MM.1S (cell line): ENCODE results near the gene RPL10.
A peak's percentile ranks its signal among the peaks of the same experiment; 100 is the strongest.

Source experiments
- DNase-seq: peaks from one replicate; pipeline ENCODE4 v3.0.0-alpha.2; 2015
- H2AFZ ChIP-seq: fragments of 300-600 bp; sonication (generic); 2 replicates; pipeline ENCODE4 v1.6.0; 2016; ENCODE audit warnings: antibody characterized with exemption, low read length
- H3F3A ChIP-seq: fragments of 300-600 bp; sonication (generic); 2 replicates; pipeline ENCODE4 v1.6.1; 2016; ENCODE audit warnings: mild to moderate bottlenecking, antibody characterized with exemption, low read length, moderate library complexity, mixed read lengths; ENCODE audit not compliant: insufficient read depth
- H3K27ac ChIP-seq: fragments of 300-600 bp; sonication (generic); 2 replicates; pipeline ENCODE4 v1.5.1; 2016; ENCODE audit warnings: mild to moderate bottlenecking, low read length
- H3K27me3 ChIP-seq: fragments of 300-600 bp; sonication (generic); replicated peaks from 2 replicates; pipeline ENCODE4 v1.6.0; 2016; ENCODE audit warnings: low read length; ENCODE audit not compliant: insufficient read depth
- H3K36me3 ChIP-seq: fragments of 300-600 bp; sonication (generic); replicated peaks from 2 replicates; pipeline ENCODE4 v1.6.1; 2016; ENCODE audit warnings: mild to moderate bottlenecking, low read length, mixed read lengths; ENCODE audit not compliant: insufficient read depth
- H3K4me1 ChIP-seq: fragments of 300-600 bp; sonication (generic); 2 replicates; pipeline ENCODE4 v1.6.1; 2016; ENCODE audit warnings: low read length, mixed read lengths
- H3K4me2 ChIP-seq: fragments of 300-600 bp; sonication (generic); 2 replicates; pipeline ENCODE4 v1.6.0; 2016; ENCODE audit warnings: low read depth, low read length
- H3K4me3 ChIP-seq: fragments of 300-600 bp; sonication (generic); 2 replicates; pipeline ENCODE4 v1.5.1; 2016; ENCODE audit warnings: low read length, mixed read lengths
- H3K79me2 ChIP-seq: fragments of 300-600 bp; sonication (generic); 2 replicates; pipeline ENCODE4 v1.6.1; 2016; ENCODE audit warnings: mixed run types, low read length, mixed read lengths
- H3K9ac ChIP-seq: fragments of 300-600 bp; sonication (generic); 2 replicates; pipeline ENCODE4 v1.6.1; 2016; ENCODE audit warnings: low read length, mixed read lengths
- H3K9me2 ChIP-seq: fragments of 300-600 bp; sonication (generic); replicated peaks from 2 replicates; pipeline ENCODE4 v1.6.1; 2016; ENCODE audit warnings: mild to moderate bottlenecking, low read length, mixed read lengths; ENCODE audit not compliant: insufficient read depth
- H3K9me3 ChIP-seq: fragments of 300-600 bp; sonication (generic); replicated peaks from 2 replicates; pipeline ENCODE4 v1.6.1; 2016; ENCODE audit warnings: mild to moderate bottlenecking, low read length, mixed read lengths; ENCODE audit not compliant: insufficient read depth
- H4K20me1 ChIP-seq: fragments of 300-600 bp; sonication (generic); 2 replicates; pipeline ENCODE4 v1.6.1; 2016; ENCODE audit warnings: mild to moderate bottlenecking, low read length, moderate library complexity, mixed read lengths; ENCODE audit not compliant: insufficient read depth
- EZH2 ChIP-seq: fragments of 300-600 bp; sonication (generic); optimal IDR thresholded peaks from 2 replicates; pipeline ENCODE3; 2017; ENCODE audit warnings: low read depth, mild to moderate bottlenecking, antibody characterized with exemption, low read length, mixed read lengths
- EZH2phosphoT487 ChIP-seq: fragments of 300-600 bp; sonication (generic); IDR thresholded peaks from 2 replicates; pipeline ENCODE4 v1.6.1; 2018; ENCODE audit warnings: antibody characterized with exemption, low read length
- TF ChIP-seq, protein P1 (sequence below): fragments of 300-600 bp; sonication (generic); IDR thresholded peaks from 2 replicates; pipeline ENCODE4 v1.5.1; 2016; ENCODE audit warnings: antibody characterized with exemption, low read length, mixed read lengths

RPL10 gene

DNA sequence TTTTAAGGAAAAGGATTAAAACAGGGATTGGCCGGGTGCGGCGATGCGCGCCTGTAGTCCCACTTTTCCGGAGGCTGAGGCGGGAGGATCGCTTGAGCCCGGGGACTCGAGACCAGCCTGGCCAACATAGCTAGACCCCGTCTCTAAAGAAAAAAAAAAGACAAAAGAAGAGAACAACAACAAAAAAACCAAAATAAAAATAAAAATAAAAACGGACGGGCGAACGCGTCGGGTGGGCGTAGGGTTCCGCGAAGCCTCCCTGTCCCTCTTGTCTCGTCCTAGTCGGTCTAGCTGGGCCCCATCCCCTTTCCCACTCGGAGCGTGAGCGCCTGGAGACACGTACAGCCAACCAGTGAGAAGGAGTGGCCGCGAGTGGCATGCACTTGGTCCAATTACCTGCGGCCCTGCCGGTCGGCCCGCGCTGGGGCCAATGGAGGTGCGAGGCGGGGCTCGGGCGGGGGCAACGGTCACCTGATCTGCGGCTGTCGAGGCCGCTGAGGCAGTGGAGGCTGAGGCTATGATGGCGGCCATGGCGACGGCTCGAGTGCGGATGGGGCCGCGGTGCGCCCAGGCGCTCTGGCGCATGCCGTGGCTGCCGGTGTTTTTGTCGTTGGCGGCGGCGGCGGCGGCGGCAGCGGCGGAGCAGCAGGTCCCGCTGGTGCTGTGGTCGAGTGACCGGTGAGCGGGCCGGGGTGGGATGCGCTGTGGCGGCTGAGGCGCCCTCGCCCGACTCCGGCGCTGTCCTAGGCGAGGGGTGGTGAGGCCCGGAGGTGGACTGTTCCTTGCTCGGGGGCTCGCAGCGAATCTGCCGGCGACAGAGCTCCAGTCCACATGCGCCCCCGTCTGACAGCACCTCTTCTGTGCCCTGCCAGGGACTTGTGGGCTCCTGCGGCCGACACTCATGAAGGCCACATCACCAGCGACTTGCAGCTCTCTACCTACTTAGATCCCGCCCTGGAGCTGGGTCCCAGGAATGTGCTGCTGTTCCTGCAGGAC, 30.3 kb downstream of the RPL10 start, which contains the start of gene ATP6AP1:
Gene ATP6AP1 (plus strand): TSS at position 502 of the 996 bp plus-strand sequence. CDS start 16 bp downstream, at position 518.
- peak within 1 kb of the TSS; percentile 67; the same call in 1 of the 2 replicates for H2AFZ ChIP-seq

GRCh38 chrX:154429711-154430110, 31.5 kb downstream of the RPL10 start:
- Histone ChIP-seq H3K4me3 (peak overlapping the region; percentile 73), H3F3A (no peaks in the 10 kb centered on the region), H3K9me3 (no peaks in the 10 kb centered on the region), H3K27ac (no peak overlapping the region), H3K27me3 (no peaks in the 10 kb centered on the region), H4K20me1 (no peaks in the 10 kb centered on the region), H2AFZ (no peak overlapping the region), H3K79me2 (peaks cover 24% of the 10 kb centered on the region), H3K4me2 (peak overlapping the region; percentile 91; the same call in 1 of the 2 replicates), H3K9me2 (no peaks in the 10 kb centered on the region), H3K9ac (no peak overlapping the region), H3K36me3 (no peaks in the 10 kb centered on the region), H3K4me1 (no peaks in the 10 kb centered on the region)
- no peak for TF ChIP-seq EZH2phosphoT487
- TF ChIP-seq, protein P1, sequence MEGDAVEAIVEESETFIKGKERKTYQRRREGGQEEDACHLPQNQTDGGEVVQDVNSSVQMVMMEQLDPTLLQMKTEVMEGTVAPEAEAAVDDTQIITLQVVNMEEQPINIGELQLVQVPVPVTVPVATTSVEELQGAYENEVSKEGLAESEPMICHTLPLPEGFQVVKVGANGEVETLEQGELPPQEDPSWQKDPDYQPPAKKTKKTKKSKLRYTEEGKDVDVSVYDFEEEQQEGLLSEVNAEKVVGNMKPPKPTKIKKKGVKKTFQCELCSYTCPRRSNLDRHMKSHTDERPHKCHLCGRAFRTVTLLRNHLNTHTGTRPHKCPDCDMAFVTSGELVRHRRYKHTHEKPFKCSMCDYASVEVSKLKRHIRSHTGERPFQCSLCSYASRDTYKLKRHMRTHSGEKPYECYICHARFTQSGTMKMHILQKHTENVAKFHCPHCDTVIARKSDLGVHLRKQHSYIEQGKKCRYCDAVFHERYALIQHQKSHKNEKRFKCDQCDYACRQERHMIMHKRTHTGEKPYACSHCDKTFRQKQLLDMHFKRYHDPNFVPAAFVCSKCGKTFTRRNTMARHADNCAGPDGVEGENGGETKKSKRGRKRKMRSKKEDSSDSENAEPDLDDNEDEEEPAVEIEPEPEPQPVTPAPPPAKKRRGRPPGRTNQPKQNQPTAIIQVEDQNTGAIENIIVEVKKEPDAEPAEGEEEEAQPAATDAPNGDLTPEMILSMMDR = no peak
- TF ChIP-seq EZH2 = no peak
- no peak for DNase-seq

More for the DNA sequence above, 30.3 kb downstream of the RPL10 start, which contains the start of gene ATP6AP1:
- H3K36me3 ChIP-seq = no peaks in the 10 kb centered on the region
- H3K4me3 ChIP-seq = peak within 1 kb of the TSS; percentile 73
- TF ChIP-seq EZH2 (no peak), EZH2phosphoT487 (no peak)
- TF ChIP-seq, protein P1 = peak; percentile 10; the same call in 1 of the 2 replicates
- no peaks in the 10 kb centered on the region for H3K9me3 ChIP-seq
- no peaks in the 10 kb centered on the region for H3F3A ChIP-seq
- DNase-seq = peak; percentile 85
- peak within 1 kb of the TSS; percentile 66; the same call in 1 of the 2 replicates for H3K9ac ChIP-seq
- H3K9me2 ChIP-seq = no peaks in the 10 kb centered on the region
- no peaks in the 10 kb centered on the region for H3K4me1 ChIP-seq
- no peaks in the 10 kb centered on the region for H3K27me3 ChIP-seq
- H3K27ac ChIP-seq = no peak within 1 kb of the TSS; the same call in 1 of the 2 replicates
- H4K20me1 ChIP-seq = no peaks in the 10 kb centered on the region
- H3K4me2 ChIP-seq = peak within 1 kb of the TSS; percentile 91
- peaks cover 24% of the 10 kb centered on the region for H3K79me2 ChIP-seq

- Histone ChIP-seq H3K4me3 (no peak overlapping the region), H3K4me1 (no peaks in the 10 kb centered on the region), H3K36me3 (no peaks in the 10 kb centered on the region), H3K79me2 (peaks cover 24% of the 10 kb centered on the region), H3K27ac (no peak overlapping the region), H2AFZ (no peak overlapping the region), H3K9ac (no peak overlapping the region), H4K20me1 (no peaks in the 10 kb centered on the region), H3K27me3 (no peaks in the 10 kb centered on the region), H3K9me2 (no peaks in the 10 kb centered on the region), H3F3A (no peaks in the 10 kb centered on the region), H3K9me3 (no peaks in the 10 kb centered on the region), H3K4me2 (no peak overlapping the region)
- no peak for DNase-seq
- TF ChIP-seq EZH2phosphoT487 (no peak), EZH2 (no peak)
- TF ChIP-seq, protein P1 = no peak
Observed at GRCh38 chrX:154430479-154430878, 32.3 kb downstream of the RPL10 start.
